HepG2 (cell line): ENCODE results near the gene CNOT6. TPM values are rescaled to one million over a fixed set of nuclear protein-coding genes. Genes with fewer than 3 reads are reported as not detected.

ENCODE experiments used
- ATAC-seq: fragments of 200-7000 bp; cut with Tn5 transposase; 3 replicates; pipeline ENCODE4 v1.9.1; 2020; ENCODE audit warnings: mild to moderate bottlenecking, moderate library complexity
- BruUV-seq: library from RNA; stranded (reverse); fragments of 400-500 nt; replicated peaks from 2 replicates; lab custom pipeline; 2021; lab: Mats Ljungman, UMichigan
- CTCF ChIA-PET: fragments of 300-600 bp; formaldehyde crosslinking; extraction: SDS; loops from one replicate; lab custom pipeline; 2021; ENCODE audit warnings: low total read pairs, inconsistent platforms, low intra/inter-chr PET ratio; lab: Yijun Ruan, JAX
- POLR2A ChIA-PET: fragments of 350-600 bp; sonication (Branson Sonifier 250); formaldehyde crosslinking; loops from one replicate; lab custom pipeline; 2020; ENCODE audit warnings: antibody characterized with exemption, inconsistent platforms; lab: Yijun Ruan, JAX
- DNase-seq: peaks from one replicate; pipeline ENCODE4 v3.0.0-alpha.2; 2015; ENCODE audit warnings: low spot score
- FAIRE-seq: peaks from 3 replicates; lab custom pipeline; 2011; peaks lifted over from hg19 to GRCh38; lab: Jason Lieb, UNC
- H2AFZ ChIP-seq: one replicate; pipeline ENCODE4 v1.6.1; 2011; ENCODE audit warnings: low read length, inconsistent platforms
- H3K27ac ChIP-seq: fragments of 300-600 bp; 3 replicates; pipeline ENCODE4 v1.8.0; 2011; ENCODE audit warnings: mixed run types, mild to moderate bottlenecking, mixed read lengths, low read length, inconsistent platforms; ENCODE audit not compliant: insufficient read depth; ENCODE audit errors: extremely low read length
- H3K27me3 ChIP-seq, 2 experiments: fragments of 200-600 bp in 1 of 2; 2 replicates in 1 of 2; 3 replicates in 1 of 2; pipeline versions ENCODE4 v1.6.0 to v1.8.0; 2011; ENCODE audit warnings: low read length in 2 of 2, mild to moderate bottlenecking in 2 of 2, moderate library complexity in 2 of 2, inconsistent platforms in 1 of 2; ENCODE audit not compliant: insufficient read depth in 2 of 2, control insufficient read depth in 1 of 2
- H3K36me3 ChIP-seq, 2 experiments: fragments of 200-600 bp in 1 of 2; replicated peaks in 1 of 2; 2 replicates in 1 of 2; 3 replicates in 1 of 2; pipeline versions ENCODE4 v1.5.1 to v1.8.0; 2011; ENCODE audit warnings: low read length in 2 of 2, inconsistent platforms in 1 of 2; ENCODE audit not compliant: insufficient read depth in 2 of 2, control insufficient read depth in 1 of 2
- H3K4me1 ChIP-seq: 2 replicates; pipeline ENCODE4 v1.5.1; 2012; ENCODE audit warnings: low read length, inconsistent platforms; ENCODE audit not compliant: insufficient read depth
- H3K4me2 ChIP-seq: 2 replicates; pipeline ENCODE4 v1.6.0; 2011; ENCODE audit warnings: low read depth, low read length, inconsistent platforms
- H3K4me3 ChIP-seq, 3 experiments: fragments of 200-600 bp in 1 of 3; sonication (generic), shearing (Covaris generic) in 1 of 3; replicated peaks in 1 of 3; 2 replicates each; pipeline ENCODE4 v1.5.1; 2011 to 2016; ENCODE audit warnings: low read length in 3 of 3, inconsistent platforms in 2 of 3, low read depth in 2 of 3, mild to moderate bottlenecking in 2 of 3, control low read depth in 1 of 3, mixed read lengths in 1 of 3; ENCODE audit not compliant: insufficient read depth in 1 of 3
- H3K79me2 ChIP-seq: one replicate; pipeline ENCODE4 v1.6.1; 2011; ENCODE audit warnings: low read length, inconsistent platforms; ENCODE audit not compliant: insufficient read depth
- H3K9ac ChIP-seq: 2 replicates; pipeline ENCODE4 v1.6.0; 2011; ENCODE audit warnings: mild to moderate bottlenecking, low read depth, low read length, inconsistent platforms; ENCODE audit not compliant: insufficient read depth
- H3K9me3 ChIP-seq: 2 replicates; pipeline ENCODE4 v1.5.1; 2012; ENCODE audit warnings: mild to moderate bottlenecking, low read length
- H4K20me1 ChIP-seq: 2 replicates; pipeline ENCODE4 v1.6.0; 2011; ENCODE audit warnings: inconsistent platforms, mild to moderate bottlenecking, low read length, moderate library complexity; ENCODE audit not compliant: insufficient read depth
- ZSCAN25 ChIP-seq: sonication (generic); formaldehyde crosslinking; IDR thresholded peaks from 2 replicates; pipeline ENCODE4 v1.8.0; 2022; ENCODE audit warnings: mild to moderate bottlenecking, missing genetic modification reagents
- WGBS: methylation state at CpG from one replicate; pipeline ENCODE4 v1.1.6; 2017; ENCODE audit warnings: low lambda C conversion rate; 5-methylcytosine and 5-hydroxymethylcytosine counted together
- in situ Hi-C: cut with HindIII; loops from 2 replicates; pipeline ENCODE4 v1.10.0; 2017; ENCODE audit warnings: low pct_unique_long_range_greater_than_20kb; ENCODE audit not compliant: extremely low pct_ligation_motif_present
- intact Hi-C: fragments of 100-400 bp; cut with micrococcal nuclease; formaldehyde crosslinking; loops from one replicate; pipeline ENCODE4 v1.10.0; 2022; ENCODE audit not compliant: unreplicated experiment
- polyA plus RNA-seq, 8 experiments: library from polyadenylated mRNA; depleted of rRNA in 3 of 8; stranded (reverse) in 7 of 8; unstranded in 1 of 8; fragments of >200 nt; fragmentation: Illumina TruSeq in 4 of 8; extraction: Trizol in 4 of 8; gene quantifications; 2 replicates each; pipeline versions ENCODE4 v1.2.1 to v1.2.3, GENCODE V29; 2011 to 2016; ENCODE audit warnings: low read depth in 4 of 8, missing spikeins in 1 of 8, mixed read lengths in 1 of 8; ENCODE audit not compliant: insufficient read depth in 1 of 8
- total RNA-seq, 5 experiments: library from RNA; depleted of rRNA; stranded (reverse); fragments of >200 nt; fragmentation: Illumina TruSeq; extraction: Trizol; gene quantifications; 2 replicates each; pipeline ENCODE4 v1.2.3, GENCODE V29; 2016; ENCODE audit warnings: low read depth in 1 of 5
- TF ChIP-seq, protein P1 (sequence below): fragments of 450-650 bp; IDR thresholded peaks from 2 replicates; pipeline ENCODE4 v1.6.1; 2016
- TF ChIP-seq, protein P2 (sequence below): sonication (generic); formaldehyde crosslinking; IDR thresholded peaks from 2 replicates; pipeline ENCODE4 v1.4.0; 2020; ENCODE audit warnings: missing genetic modification reagents, borderline replicate concordance

Gene CNOT6
- total and polyA plus RNA-seq, 2 of the 13 experiments (the other 11 are each of a cell fraction or from before 2014, with no cell fraction given): 8.8 to 9.1 TPM

DNA sequence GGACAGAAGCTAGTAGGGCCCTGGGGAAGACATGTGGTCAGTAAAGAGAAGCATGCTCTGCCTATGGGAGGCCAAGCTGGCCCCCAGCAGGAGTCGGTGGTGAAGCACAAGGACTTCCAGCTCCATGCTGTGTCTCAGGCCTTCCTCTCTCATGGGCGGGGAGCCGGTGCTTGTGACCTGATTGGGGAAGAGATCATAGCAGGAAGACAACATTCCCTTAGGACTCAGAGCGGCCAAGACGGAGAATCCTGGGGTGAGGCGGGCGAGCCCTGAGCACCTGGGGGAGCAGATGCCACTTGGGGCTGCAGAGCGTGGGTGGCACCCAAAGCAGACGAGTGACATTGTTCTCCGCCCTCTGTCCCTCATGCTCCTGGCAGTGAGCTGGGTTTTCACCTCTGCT lies 33.3 kb upstream of the CNOT6 start:
- no TSS peak for BruUV-seq
- in situ Hi-C loops (loop anchor here (25.0 kb wide), 1 partner anchor 249 kb away; the partner anchor contains the start of gene RASGEF1C), intact Hi-C loops (no loop called here)
- DNase-seq: no peak
- ChIA-PET CTCF (no interaction called here), POLR2A (no interaction called here)
- Histone ChIP-seq H4K20me1 (no peaks in the 10 kb centered on the region), H3K9ac (no peak overlapping the region), H3K4me2 (no peak overlapping the region), H2AFZ (no peak overlapping the region), H3K79me2 (no peaks in the 10 kb centered on the region), H3K9me3 (no peaks in the 10 kb centered on the region), H3K4me1 (peaks cover 11% of the 10 kb centered on the region)
- 58% methylated on average over 3 of the region's 10 CpGs for WGBS
- no peak for ATAC-seq
- TF ChIP-seq, protein P1, sequence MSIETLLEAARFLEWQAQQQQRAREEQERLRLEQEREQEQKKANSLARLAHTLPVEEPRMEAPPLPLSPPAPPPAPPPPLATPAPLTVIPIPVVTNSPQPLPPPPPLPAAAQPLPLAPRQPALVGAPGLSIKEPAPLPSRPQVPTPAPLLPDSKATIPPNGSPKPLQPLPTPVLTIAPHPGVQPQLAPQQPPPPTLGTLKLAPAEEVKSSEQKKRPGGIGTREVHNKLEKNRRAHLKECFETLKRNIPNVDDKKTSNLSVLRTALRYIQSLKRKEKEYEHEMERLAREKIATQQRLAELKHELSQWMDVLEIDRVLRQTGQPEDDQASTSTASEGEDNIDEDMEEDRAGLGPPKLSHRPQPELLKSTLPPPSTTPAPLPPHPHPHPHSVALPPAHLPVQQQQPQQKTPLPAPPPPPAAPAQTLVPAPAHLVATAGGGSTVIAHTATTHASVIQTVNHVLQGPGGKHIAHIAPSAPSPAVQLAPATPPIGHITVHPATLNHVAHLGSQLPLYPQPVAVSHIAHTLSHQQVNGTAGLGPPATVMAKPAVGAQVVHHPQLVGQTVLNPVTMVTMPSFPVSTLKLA: peak; percentile 34; the same call in 1 of the 2 replicates
- TF ChIP-seq, protein P2, sequence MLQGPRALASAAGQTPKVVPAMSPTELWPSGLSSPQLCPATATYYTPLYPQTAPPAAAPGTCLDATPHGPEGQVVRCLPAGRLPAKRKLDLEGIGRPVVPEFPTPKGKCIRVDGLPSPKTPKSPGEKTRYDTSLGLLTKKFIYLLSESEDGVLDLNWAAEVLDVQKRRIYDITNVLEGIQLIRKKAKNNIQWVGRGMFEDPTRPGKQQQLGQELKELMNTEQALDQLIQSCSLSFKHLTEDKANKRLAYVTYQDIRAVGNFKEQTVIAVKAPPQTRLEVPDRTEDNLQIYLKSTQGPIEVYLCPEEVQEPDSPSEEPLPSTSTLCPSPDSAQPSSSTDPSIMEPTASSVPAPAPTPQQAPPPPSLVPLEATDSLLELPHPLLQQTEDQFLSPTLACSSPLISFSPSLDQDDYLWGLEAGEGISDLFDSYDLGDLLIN (CRISPR knock-in tag): no peak
- TF ChIP-seq, all 625 proteins: peak for 1
- no peak for FAIRE-seq
- peaks cover 0 to 4% of the 10 kb centered on the region in 2 experiments; a peak in 2 of 5 replicates for H3K27me3 ChIP-seq
- H3K27ac ChIP-seq: no peak overlapping the region
- H3K36me3 ChIP-seq: no peaks in the 10 kb centered on the region
- H3K4me3 ChIP-seq: no peak overlapping the region

DNA sequence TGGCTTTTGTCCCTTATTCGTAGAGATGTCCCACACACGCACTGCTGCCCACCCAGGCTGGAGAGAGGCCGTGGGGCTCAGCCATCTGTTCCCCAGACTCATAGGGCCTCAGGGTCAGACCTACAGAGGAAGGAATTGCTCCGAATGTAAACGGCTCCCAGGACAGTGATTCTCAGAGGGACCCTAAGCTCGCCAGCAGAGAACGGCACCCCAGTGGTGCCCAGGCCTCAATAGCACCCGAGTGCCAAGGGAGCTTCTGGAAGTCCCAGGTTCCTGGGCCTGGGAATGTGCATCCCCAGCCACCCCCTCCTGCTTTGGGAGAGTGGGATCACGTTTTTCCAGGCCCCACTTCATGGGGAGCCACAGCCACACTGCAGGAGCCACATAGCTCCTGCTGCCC lies 32.9 kb upstream of the CNOT6 start:
- no peak for DNase-seq
- BruUV-seq: no TSS peak
- Histone ChIP-seq H3K79me2 (no peaks in the 10 kb centered on the region), H3K4me3 (no peak overlapping the region), H3K4me1 (peaks cover 10% of the 10 kb centered on the region), H3K27ac (no peak overlapping the region)
- intact Hi-C loops: no loop called here
- in situ Hi-C loops: loop anchor here (25.0 kb wide), 1 partner anchor 249 kb away; the partner anchor contains the start of gene RASGEF1C
- TF ChIP-seq ZSCAN25: no peak
- TF ChIP-seq, all 625 proteins: peak for 0
- H3K27me3 ChIP-seq: peaks cover 0 to 5% of the 10 kb centered on the region in 2 experiments; a peak in 2 of 5 replicates
- POLR2A ChIA-PET: no interaction called here
- no peaks in the 10 kb centered on the region for H3K36me3 ChIP-seq
- CTCF ChIA-PET: no interaction called here
- 57% methylated on average over 4 of the region's 9 CpGs for WGBS
- no peaks in the 10 kb centered on the region for H3K9me3 ChIP-seq
- no peak overlapping the region for H3K4me2 ChIP-seq
- no peaks in the 10 kb centered on the region for H4K20me1 ChIP-seq
- ATAC-seq (no peak), FAIRE-seq (no peak)
- no peak overlapping the region for H3K9ac ChIP-seq
- H2AFZ ChIP-seq: no peak overlapping the region
